ENCODE measurements around the gene NDUFA9. TPM values are rescaled to one million over a fixed set of nuclear protein-coding genes. Genes with fewer than 3 reads are reported as not detected.

Gene NDUFA9
- total RNA-seq, 1 donor from 2014 or later, result 70.3 TPM

DNA sequence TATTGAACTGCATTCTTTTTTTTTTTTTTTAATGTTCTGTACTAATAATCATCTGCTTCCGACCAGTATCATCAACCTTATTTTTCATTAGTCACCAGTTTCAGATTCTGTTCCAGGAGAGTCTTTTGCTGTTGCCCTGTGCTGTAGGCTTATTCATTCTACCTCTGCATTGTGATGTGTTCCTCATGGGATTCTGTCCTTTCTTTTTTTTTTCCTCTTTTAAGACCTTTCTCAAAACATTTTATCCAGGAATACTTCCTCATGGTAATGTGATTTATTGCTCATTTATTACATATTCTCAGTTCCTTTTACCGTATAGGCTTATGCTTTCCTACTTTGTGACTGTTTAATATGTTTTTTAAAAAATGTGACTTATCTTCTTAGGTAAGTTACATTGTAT lies 4.8 kb downstream of the NDUFA9 start:
- TF ChIP-seq, protein P1, sequence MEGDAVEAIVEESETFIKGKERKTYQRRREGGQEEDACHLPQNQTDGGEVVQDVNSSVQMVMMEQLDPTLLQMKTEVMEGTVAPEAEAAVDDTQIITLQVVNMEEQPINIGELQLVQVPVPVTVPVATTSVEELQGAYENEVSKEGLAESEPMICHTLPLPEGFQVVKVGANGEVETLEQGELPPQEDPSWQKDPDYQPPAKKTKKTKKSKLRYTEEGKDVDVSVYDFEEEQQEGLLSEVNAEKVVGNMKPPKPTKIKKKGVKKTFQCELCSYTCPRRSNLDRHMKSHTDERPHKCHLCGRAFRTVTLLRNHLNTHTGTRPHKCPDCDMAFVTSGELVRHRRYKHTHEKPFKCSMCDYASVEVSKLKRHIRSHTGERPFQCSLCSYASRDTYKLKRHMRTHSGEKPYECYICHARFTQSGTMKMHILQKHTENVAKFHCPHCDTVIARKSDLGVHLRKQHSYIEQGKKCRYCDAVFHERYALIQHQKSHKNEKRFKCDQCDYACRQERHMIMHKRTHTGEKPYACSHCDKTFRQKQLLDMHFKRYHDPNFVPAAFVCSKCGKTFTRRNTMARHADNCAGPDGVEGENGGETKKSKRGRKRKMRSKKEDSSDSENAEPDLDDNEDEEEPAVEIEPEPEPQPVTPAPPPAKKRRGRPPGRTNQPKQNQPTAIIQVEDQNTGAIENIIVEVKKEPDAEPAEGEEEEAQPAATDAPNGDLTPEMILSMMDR (IDR thresholded peaks at IDR 0.05), result no peak

DNA sequence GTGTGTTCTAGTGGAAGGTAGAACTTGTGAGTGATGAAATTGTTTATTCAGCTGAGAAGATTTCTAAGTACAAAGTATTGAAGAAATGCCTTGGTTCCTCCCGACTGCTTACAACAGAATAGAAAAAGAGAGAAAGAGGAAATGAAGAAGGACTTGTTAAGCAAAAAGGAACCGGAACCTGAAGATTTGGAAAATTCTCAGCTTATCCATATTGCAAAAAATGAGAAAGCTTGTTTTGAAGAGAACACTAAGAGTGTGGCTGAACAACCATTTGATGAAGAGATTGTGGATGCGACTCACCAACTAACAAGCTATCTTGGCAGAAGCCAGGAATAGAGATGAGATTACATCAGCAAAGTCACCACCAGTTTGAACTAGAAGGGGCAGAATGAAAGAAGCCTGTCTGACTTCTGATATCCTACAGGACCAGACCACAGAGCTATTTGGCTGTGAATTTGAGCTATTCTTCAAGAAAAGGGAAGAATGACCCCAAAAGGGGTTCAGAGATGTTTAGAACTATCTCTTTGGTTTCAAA lies 15.1 kb downstream of the NDUFA9 start:
- peaks cover 98% of the 10 kb centered on the region for H3K36me3 ChIP-seq
- no peak overlapping the region for H3K27ac ChIP-seq
- no peaks in the 10 kb centered on the region for H3K4me1 ChIP-seq
- TF ChIP-seq, protein P1 (IDR thresholded peaks at IDR 0.05), result no peak
- DNase-seq (no peak), ATAC-seq (no peak)
- no peaks in the 10 kb centered on the region for H3K27me3 ChIP-seq
- H3K9me3 ChIP-seq, result no peaks in the 10 kb centered on the region
- H3K4me3 ChIP-seq, result no peak overlapping the region
- intact Hi-C loops (cut with DNase I), result no loop called here

More for the DNA sequence above, 4.8 kb downstream of the NDUFA9 start:
- DNase-seq, result no peak
- H3K36me3 ChIP-seq, result peaks cover 48% of the 10 kb centered on the region
- H3K27me3 ChIP-seq, result no peaks in the 10 kb centered on the region
- no peak overlapping the region for H3K27ac ChIP-seq
- no peaks in the 10 kb centered on the region for H3K9me3 ChIP-seq
- H3K4me3 ChIP-seq, result no peak overlapping the region
- ATAC-seq, result no peak
- peaks cover 15% of the 10 kb centered on the region for H3K4me1 ChIP-seq
- intact Hi-C loops (cut with DNase I), result no loop called here

DNA sequence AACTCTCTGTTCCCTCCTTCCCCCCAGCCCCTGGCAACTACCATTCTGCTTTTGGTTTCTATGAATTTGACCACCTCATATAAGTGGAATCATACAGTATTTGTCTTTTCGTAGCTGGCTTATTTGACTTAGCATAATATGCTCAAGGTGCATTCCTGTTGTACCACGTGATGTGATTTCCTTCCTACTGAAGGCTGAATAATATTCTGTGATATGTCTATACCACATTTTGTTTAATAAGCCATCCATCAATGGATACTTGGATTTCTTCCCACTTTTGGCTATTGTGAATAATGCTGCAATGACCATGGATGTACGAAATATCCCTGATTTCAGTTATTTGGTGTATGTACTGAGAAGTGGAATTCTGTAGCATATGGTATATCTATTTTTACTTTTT lies 16.3 kb downstream of the NDUFA9 start:
- Histone ChIP-seq H3K27ac (no peak overlapping the region), H3K27me3 (no peaks in the 10 kb centered on the region), H3K9me3 (no peaks in the 10 kb centered on the region), H3K36me3 (peaks cover 98% of the 10 kb centered on the region), H3K4me1 (no peaks in the 10 kb centered on the region), H3K4me3 (no peak overlapping the region)
- DNase-seq, result no peak
- intact Hi-C loops (cut with DNase I), result no loop called here
- TF ChIP-seq, protein P1 (IDR thresholded peaks at IDR 0.05), result no peak
- ATAC-seq, result no peak

DNA sequence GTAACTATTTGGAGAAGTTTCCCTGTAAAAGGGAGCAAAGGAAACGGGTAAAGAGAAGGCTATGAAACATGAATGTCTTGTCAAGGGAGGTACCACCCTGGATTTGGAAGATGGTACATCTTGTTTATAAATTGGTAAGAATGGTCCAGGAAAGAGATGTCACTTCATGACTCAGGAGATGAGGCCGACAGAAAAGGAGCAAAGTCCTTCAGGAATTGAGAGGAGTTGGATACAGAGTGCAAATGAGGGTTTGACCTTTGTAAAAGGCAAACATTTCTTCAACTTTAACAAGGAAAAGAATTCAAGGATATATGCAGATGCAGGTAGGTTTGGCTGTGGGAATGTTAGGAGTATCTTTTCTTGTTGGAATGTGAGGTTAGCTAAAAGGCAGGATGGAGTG lies 30.8 kb downstream of the NDUFA9 start:
- Histone ChIP-seq H3K27ac (no peak overlapping the region), H3K9me3 (no peaks in the 10 kb centered on the region), H3K4me3 (no peak overlapping the region), H3K4me1 (no peaks in the 10 kb centered on the region), H3K27me3 (no peaks in the 10 kb centered on the region), H3K36me3 (peaks cover 28% of the 10 kb centered on the region)
- no peak for ATAC-seq
- TF ChIP-seq, protein P1 (IDR thresholded peaks at IDR 0.05), result no peak
- intact Hi-C loops (cut with DNase I), result no loop called here
- no peak for DNase-seq

DNA sequence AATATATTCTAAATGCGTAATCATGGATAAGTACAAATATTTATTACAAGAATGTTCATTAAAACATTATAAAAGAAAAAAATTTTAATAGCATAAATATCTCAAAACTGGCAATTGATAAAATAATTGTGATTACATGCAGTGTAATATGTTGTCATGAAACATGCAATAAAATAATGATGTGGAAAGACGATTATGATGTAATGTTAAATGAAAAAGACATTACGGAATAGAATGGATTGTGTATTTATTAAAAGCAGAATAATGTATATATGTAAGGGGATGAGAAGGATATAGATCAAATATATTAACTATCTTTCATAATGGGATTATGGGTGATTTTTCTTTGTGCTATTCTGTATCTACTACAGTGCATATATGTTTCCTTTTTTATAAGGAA lies 32.8 kb downstream of the NDUFA9 start:
- Histone ChIP-seq H3K27me3 (no peaks in the 10 kb centered on the region), H3K4me3 (no peak overlapping the region), H3K4me1 (no peaks in the 10 kb centered on the region), H3K36me3 (peaks cover 48% of the 10 kb centered on the region), H3K9me3 (no peaks in the 10 kb centered on the region), H3K27ac (no peak overlapping the region)
- intact Hi-C loops (cut with DNase I), result no loop called here
- DNase-seq (no peak), ATAC-seq (no peak)
- TF ChIP-seq, protein P1 (IDR thresholded peaks at IDR 0.05), result no peak

DNA sequence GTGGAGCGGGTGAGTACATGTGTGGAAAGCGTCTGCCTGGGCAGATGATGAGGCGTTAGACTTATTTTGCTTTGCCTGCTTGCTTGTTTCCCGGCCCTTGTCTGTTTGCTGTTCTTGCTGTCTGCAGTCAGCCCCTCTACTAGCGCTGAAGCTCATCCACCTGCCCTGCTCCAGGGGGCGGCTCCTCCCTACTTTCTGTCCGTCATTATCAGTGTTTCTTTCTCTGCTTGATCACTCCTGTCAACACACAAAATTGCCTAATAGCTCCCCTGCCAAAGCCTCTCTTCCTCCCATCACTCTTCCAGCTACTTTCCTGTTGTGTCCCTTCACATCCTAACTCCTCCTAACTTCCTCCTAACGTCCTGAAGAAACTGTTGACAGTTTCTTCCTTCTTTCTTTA lies 36.4 kb downstream of the NDUFA9 start:
- Histone ChIP-seq H3K4me1 (no peaks in the 10 kb centered on the region), H3K27ac (no peak overlapping the region), H3K4me3 (no peak overlapping the region), H3K27me3 (no peaks in the 10 kb centered on the region), H3K36me3 (peaks cover 68% of the 10 kb centered on the region), H3K9me3 (no peaks in the 10 kb centered on the region)
- intact Hi-C loops (cut with DNase I), result no loop called here
- no peak for DNase-seq
- TF ChIP-seq, protein P1 (IDR thresholded peaks at IDR 0.05), result no peak
- no peak for ATAC-seq
